GM18511 (cell line): ENCODE measurements around the gene CADM1.

Source experiments
- ATAC-seq: cut with Tn5 transposase; IDR thresholded peaks from one replicate; pipeline ENCODE4 v1.9.1; 2021; ENCODE audit warnings: mild to moderate bottlenecking, moderate library complexity; ENCODE audit not compliant: unreplicated experiment

The CADM1 gene

GRCh38 chr11:115409116-115409670 is 95.0 kb downstream of the CADM1 start:
- ATAC-seq, result no peak

DNA sequence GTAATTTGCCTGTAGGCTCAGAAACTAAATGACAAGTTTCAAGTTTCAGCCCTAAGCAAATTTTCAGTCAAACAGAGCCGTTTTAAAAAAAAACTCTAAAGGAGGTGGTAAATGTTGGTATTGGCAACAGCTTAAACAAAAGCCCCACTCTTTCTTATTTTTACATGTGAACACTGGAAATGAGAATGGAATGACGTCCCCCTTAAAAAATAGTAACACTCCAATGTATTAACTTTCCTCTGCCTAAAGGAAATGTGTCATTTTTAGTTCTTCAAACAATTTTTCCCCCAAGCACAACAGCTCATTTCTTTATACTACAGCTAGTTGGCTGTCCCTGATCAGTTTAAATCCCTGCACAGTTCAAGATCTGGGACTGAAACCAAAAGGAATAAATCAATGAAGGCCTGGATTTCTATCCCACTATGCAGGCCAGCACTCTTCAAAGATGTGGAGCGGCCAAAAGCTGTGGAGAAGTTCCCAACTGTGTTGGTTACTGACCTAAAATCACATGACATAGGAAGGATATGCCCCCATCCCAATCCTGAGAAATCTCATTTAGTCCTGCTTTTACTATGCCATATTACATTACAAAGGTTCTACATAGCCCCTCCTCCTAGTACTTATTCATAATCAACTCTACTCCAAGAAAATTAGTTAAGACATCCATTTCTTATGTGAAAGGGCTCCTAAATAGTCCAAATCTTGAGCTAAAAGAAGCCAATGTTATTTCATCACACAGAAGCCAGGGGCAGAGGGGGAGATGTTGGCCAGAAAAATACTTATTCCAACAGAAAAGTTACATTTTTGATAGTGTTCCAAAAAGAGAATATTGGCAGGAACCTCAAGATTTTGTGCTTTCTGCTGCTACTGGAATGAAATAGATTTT is 95.9 kb downstream of the CADM1 start:
- ATAC-seq, result no peak

DNA sequence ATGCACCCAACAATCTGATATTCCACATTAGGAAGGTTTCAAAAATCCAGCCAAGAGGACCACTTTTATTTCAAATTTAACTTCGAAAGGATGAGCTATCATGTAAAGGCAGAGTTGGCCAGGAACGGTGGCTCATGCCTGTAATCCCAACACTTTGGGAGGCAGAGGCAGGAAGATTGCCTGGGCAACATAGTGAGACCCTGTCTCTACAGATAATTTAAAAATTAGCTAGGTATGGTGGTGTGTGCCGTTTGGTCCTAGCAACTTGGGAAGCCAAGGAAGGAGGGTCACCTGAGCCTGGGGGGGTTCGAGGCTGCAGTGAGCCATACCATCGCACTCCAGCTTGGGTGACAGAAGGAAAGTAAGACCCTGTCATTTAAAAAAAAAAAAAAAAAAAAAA is 96.7 kb downstream of the CADM1 start:
- ATAC-seq, result no peak

DNA sequence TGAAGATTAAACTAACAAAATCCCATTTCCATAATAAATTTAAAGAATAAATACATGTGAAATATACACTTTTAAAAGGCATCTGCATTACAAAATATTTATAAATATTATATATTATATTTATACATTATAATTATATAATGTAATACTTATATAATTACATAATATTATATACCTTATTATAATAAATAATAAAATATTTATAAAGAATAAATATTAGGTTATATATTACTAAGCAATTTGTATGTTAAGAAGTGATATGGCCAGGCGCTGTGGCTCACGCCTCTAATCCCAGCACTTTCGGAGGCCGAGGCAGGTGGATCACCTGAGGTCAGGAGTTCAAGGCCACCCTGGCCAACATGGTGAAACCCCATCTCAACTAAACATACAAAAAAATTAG is 97.8 kb downstream of the CADM1 start:
- ATAC-seq, result no peak

DNA sequence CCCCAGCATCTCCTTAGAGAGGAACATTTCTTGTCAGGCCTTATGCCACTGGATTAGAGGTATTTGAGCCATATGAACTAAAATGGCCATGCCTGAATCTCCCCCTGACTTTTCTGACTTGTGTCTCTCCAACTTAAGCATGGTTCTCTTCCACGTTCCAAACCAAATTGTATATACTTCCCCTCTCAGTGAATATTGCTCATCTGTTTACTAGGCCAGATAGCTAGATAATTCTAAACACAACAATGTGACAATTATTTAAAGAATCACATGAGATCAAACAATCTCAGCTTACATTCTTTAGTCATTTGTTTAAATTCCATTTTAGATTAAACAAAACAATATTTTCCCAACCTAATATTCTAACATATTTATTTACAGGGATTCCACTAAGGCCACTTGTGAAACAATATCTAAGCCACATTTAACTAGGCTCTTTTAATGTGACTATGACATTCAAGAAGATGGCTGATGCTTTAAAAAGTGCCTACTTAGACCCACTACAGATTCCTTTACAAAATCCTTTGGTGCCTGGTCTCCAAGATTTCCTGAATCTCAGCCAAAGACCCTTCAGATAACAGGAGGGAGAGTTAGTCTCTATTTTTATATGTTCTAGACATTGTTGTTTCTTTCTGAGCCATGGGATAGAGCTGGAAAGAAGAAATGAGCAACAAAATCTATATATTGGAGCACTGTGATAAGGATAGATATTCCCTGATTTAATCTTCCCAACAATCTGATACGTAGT is 105.7 kb downstream of the CADM1 start:
- ATAC-seq, result no peak

DNA sequence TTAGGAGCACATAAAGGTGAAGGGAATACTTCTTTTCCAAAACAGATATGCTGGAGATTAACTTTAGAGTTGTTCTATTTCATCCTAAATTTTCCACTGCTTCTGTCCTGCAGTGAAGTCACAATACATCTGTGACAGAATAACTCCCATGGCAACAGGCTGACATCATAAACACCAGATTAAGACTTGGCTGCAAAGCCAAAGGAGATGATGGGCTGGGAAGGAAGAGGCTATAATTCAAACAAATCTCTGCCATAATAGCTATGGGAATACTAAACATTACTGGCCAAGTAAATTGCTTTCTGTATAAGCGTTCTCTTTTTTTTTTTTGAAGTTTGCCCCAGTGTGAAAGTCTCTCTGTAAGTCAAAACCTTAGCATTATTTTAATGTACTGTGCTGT is 107.7 kb downstream of the CADM1 start:
- ATAC-seq, result no peak

DNA sequence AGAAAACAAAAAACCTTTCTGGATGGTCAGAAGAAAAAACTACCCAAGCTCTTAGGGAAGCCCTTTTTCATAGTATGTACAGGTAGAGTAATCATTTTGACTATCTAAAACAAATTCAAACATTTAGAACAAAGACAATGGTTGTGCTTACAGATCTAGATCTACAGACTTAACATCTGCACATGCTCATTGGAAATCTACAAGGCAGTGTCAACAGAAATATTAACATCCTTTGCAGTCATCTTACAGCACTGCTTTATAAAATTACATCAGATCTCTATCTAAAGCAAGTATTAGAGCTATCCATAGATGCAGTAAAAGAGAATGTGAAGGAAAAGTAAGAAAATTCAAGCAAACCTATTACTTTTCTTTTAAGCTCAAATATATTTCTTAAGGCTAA is 110.3 kb downstream of the CADM1 start:
- ATAC-seq, result no peak

- ATAC-seq, result no peak
Observed at GRCh38 chr11:115391598-115391997, 112.6 kb downstream of the CADM1 start.

DNA sequence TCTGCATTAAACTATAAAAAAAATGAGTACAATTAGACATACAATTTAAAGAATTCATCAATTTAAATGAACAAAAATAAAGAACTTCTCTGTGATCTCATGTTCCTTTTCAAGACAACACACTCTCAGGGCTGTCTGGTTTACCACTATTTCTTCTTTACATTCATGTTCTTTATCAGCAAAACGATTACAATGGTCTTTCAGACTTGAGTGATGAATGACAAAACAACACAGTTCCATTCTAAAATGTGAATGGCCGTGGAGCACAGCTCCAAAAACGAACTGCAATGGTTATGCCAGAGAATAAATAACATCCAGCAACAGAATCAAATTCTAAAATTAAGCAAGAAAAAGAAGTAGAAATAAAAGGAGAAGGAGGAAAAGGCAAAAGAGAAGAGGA is 113.1 kb downstream of the CADM1 start:
- ATAC-seq, result no peak

GRCh38 chr11:115390441-115390840 is 113.8 kb downstream of the CADM1 start:
- ATAC-seq, result no peak

DNA sequence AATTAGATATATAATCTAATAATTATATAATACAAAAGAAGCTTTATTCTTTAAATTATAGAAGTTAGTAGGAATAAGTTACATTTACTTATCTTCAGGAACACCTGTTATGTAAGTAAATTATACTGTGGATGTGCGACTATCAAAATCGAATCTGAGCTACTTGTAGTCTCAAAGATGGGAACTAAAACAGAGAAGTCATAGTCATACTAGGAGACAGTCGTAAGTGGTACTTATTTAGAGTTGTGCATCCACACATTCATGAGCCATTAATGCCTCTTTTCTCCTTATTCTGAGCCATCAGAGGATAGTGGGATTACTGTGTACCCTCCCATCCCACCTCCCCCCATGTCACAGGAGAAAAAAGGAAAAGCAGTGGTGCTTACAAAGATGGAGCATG is 114.4 kb downstream of the CADM1 start:
- ATAC-seq, result no peak

GRCh38 chr11:115385226-115385625 is 119.0 kb downstream of the CADM1 start:
- ATAC-seq, result no peak

- ATAC-seq, result no peak
Observed at GRCh38 chr11:115384236-115384635, 120.0 kb downstream of the CADM1 start.

DNA sequence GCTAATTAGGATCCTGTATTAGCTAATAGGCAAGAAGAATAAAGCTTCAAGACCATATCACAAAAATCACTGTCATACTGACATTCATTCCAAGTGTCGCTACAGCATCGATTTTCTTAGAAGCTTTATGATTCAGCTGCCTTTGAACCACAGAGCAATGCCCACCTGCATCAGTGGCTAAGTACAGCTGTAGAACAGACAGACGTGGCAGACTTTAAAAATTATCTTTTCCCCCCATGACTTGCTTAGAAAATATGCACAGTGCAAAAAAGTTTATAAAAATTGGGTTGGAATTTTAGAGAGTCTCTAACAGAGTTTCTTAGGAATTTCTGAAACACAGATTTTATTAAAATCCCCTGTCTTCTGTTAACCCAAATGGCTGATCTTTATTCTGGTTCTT is 120.8 kb downstream of the CADM1 start:
- no peak for ATAC-seq

GRCh38 chr11:115379528-115379927 is 124.7 kb downstream of the CADM1 start:
- peak; percentile 54 for ATAC-seq

- no peak for ATAC-seq
Observed at GRCh38 chr11:115378557-115378956, 125.7 kb downstream of the CADM1 start.

DNA sequence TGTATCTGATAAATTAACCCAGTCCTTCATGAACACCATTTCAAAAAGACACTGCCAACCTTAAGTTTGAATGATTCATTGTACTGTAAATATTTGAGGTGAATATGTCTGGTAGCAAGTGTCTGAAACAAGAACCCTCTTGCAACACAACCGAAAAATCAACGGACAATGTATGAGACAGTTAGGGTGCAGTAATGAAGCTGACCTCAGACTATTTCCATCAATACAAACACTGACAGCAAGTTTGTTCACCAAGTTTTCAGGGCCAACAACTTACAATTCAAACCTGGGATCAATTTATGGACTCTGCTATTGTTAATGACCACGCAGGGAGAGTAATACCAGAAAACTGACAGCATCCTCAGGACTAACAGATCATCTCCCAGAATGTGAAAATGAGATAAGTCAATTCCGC is 126.3 kb downstream of the CADM1 start:
- no peak for ATAC-seq

DNA sequence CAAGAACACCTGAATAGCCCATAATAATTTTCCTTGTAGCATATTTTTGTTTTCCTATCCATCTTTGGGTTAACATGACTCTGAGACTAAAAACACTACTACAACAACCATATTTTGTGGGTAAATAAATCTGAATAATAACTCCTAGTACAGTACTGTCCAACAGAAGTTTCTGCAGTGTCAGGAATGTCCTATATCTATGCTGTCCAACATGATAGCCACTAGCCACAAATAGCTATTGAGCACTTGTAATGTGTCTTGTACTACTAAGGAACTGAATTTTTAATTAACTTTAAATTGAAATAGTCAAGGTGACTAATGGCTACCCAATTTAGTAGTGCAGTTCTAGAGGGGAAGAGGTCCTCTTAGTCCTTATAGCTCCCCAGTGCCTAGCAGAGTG is 135.6 kb downstream of the CADM1 start:
- ATAC-seq, result no peak

- ATAC-seq, result no peak
Observed at GRCh38 chr11:115366826-115367225, 137.4 kb downstream of the CADM1 start.

GRCh38 chr11:115365907-115366306 is 138.3 kb downstream of the CADM1 start:
- no peak for ATAC-seq

- ATAC-seq, result no peak
Observed at GRCh38 chr11:115364896-115365295, 139.3 kb downstream of the CADM1 start.

GRCh38 chr11:115363921-115364320 is 140.3 kb downstream of the CADM1 start:
- no peak for ATAC-seq
